Embryonic facial prominence (tissue), 1 donor: Measurements from ENCODE around the gene LELP1.
"Not testable (repeated sequence)": the region's sequence is repeated elsewhere in the genome, so short reads cannot be mapped to it uniquely, and the experiment has no call there.

Experiments used
- DNase-seq: peaks from one replicate; pipeline ENCODE4 v3.0.0-alpha.2; 2016; ENCODE audit errors: extremely low spot score

Gene LELP1

DNA sequence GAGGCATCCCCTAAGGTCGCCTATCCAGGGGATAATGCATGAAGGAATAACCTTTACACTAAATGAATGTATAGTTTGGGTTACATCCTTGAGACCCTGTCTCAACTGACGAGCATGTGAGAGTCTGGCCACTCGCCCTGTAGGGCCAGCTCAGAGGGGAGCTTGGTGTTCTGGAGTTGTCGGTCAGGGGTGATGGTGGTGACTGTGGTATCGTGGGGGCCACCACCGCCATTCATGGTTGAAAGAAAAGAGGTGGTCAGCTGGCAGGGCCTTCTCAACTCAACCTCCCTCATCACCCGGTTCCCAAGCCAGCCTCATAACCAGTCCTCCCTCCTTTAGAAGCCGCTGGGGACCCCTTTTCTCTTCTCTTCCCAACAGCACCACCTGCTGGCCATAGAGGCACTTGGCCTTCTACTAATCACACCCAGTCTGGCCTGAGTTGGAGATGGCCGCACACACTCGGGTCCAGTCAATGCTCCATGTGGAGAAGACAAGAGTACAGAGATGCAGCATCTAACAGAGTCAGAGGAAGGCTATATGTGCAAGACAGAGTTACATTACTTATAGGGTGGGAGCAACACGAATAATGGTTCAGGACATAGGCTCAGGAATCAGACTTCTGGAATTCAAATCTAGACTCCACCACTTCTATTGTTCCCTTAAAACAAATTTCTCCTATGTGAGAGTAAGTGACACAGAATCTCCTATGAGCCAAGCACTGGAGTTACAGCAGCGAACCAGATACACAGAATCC lies 26.0 kb downstream of the LELP1 start:
- not testable (repeated sequence) for DNase-seq

DNA sequence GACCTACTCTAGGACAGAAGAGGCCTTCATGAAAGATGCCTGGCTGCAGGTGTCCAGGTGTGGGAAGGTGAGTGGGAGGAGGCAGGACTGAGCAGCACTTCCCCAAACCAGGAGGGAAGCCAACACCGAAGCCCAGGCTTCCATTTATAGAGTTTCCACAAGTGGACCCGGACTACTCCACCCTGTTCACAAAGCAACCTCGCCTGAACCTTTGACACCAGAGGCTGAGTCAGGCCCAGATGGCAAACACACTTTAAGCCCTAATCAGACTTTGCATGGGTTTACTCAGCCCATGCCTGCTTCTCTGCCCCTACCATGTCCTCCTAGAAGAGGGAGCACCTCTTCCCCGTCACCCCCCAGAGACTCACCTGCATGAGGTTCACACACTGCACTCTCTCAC lies 28.1 kb downstream of the LELP1 start:
- DNase-seq = no peak

GRCh38 chr1:153231785-153232184 lies 28.6 kb downstream of the LELP1 start:
- DNase-seq = no peak

DNA sequence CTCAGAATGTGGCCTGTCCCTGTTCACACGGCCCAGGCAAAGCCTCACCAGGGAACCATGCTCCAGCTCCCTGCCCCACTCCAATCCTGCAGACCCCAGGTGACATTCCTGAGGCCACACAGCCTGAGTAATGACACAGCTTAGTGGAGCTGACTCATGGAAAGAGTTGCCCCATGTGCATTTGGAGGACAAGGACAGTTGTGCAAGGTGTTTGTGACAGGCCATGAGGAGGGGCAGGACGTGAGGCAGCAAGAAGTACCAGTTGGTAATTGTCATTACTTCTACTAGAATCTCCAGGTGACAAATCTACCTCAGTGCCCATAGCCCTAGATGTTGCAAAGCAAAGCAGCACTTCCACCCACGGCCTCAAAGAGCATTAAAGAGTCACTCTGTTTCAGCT lies 29.3 kb downstream of the LELP1 start:
- DNase-seq = no peak

- no peak for DNase-seq
Measured at GRCh38 chr1:153233448-153233847, 30.2 kb downstream of the LELP1 start.

DNA sequence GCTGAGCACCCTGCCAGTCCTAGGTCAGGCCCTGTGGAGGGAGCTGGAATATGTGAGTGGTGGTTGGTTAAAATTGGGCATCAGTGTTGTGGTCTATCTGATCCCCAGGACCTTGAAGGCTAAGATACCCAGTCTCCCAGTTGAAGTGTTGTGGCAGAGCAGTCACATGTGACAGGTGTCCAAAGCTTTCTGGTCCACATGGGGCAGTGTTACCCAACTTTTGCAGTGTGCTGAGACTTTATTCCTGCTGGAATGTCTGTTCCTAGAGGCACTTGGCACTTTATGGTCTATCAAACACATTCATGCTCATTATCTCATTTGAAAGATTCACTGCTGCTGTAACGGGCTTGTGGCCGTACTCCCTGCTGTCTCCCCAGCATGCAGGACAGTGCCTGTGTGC lies 35.3 kb downstream of the LELP1 start:
- DNase-seq = no peak

GRCh38 chr1:153242160-153242559 lies 38.9 kb downstream of the LELP1 start:
- no peak for DNase-seq

- DNase-seq = no peak
Measured at GRCh38 chr1:153245466-153245865, 42.2 kb downstream of the LELP1 start.

DNA sequence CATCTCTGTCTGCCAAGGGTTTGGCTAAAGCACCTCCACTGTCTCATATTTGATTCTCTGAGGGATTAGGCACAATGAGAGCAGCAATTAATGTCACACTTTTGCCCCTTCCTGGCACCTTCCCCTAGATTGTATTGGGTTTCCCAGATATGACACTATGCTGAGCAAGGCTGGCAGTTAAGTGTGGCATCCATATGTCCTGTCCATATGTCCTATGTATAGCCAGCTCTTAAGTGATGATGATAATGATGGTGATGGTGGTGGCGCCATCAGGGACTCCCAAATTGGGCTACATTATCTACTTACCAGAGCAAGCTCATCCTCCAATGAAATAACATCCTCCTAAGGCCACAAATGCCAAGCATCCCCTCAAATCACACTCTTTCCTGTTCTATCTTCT lies 42.8 kb downstream of the LELP1 start:
- no peak for DNase-seq

DNA sequence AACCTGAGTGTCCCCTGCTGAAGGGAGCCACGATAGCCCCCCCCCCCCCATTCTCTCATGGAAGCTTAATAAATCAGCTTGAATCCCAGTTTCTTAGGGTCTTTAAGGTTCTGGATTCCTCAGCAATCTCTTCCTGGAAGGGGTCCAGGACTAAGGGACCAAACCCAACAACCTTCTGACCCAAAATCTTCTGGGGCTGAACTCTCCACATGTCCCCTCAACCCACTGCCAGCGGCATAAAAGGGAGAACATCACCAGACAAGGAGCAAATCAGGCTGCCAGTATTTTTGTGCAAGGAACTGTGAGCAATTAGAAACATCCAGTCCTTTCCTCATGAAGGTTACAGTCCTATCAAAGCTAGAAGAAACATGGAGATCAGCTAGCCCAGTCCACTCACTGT lies 43.6 kb downstream of the LELP1 start:
- DNase-seq = no peak

- DNase-seq = no peak
Measured at GRCh38 chr1:153248176-153248879, 45.1 kb downstream of the LELP1 start.

- no peak for DNase-seq
Measured at GRCh38 chr1:153250166-153250565, 46.9 kb downstream of the LELP1 start.

DNA sequence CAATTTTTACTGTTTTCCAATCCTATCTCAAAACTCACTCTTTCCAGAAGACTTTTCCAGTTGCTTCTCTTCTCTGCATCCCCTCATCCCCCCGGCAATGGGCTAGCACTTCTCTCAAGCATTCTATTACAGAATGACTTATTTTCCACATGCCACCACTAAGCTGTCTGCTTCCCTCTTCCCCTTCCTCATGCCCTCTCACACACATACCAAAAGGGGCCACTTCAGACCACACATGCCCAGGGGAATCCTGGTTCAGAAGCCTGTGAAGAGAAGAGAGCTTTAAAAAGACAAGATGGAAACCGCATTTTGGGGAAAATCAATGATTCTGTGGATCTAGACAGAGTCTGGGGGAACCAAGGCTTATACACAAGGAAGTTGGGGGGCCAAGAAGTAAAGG lies 47.9 kb downstream of the LELP1 start:
- DNase-seq = no peak

DNA sequence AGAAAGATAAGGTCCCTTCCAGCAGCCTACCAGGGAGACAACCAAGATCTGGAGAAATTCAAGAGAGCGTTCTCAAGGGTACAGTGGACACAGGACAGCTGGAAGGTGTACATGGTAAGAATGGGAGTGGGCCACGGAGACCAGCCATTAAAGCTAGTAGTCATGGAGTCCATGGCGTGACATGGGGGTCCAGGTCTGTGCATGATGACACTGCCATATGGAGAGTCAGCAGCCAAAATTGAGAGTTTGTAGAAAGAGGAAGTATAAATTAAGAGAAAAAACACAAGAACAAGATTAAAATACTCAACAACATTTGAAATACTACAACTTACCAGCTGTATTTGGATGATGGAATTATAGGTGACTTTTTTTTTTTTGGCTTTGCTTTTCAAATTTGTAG lies 48.3 kb downstream of the LELP1 start:
- no peak for DNase-seq

DNA sequence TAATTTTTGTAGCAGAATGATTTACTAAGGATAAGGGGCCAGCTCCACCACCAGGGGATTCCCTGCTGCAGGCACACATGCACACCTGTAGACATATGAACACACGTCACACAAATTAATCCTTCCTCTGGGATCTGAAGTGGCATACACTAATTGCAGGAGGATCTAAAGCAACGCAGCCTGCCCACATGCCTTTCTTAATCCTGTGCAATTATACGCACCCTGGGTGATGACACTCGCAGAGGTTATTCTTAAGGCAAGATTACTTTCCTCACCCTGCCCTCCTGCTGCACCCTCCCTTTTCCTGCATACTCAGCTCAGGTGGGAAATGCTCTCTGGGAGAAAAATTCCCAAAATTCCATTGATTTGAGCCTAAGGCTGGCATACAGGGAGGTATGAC lies 48.8 kb downstream of the LELP1 start:
- DNase-seq = no peak

DNA sequence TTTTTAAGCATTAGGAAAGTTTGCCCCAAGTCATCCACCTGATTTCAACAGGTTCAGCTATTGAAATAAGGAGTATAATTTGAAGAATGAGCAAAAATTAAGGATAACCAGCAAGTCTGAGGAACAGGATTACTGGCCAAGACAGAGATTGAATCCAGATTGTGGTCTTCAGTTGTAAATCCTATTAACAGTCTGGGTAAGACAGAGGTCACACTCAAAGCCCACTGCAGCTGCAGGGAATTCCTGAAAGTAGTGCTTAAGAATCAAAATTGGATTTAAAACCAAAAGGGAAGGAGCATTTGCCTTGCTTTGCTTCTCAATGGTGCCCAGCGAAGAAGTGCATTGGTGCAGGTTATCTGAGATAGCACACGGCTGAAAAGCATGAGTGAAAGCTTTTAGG lies 49.8 kb downstream of the LELP1 start:
- no peak for DNase-seq

DNA sequence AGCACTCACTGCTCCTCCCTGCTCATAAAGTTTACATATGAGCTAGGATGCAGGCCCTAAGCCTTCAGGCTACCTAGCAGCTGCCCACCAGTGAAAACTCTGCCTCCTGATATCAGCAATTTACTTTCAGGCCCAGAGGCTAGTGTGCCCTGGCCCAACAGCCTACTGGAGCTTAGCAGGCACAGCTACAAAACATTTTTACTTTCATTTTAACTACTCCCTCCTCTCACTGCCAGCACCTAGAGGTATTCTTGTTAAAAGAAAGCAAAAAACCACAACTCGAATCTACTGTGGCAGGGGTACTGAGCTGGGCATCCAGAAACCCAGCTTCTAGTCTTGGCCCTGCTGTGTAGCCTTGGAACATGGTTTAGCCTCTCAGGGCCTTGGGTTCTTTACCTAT lies 50.5 kb downstream of the LELP1 start:
- no peak for DNase-seq
